Ascending aorta (tissue), 2 donors: ENCODE results near the gene PDLIM4. TPM values are rescaled to one million over a fixed set of nuclear protein-coding genes. Genes with fewer than 3 reads are reported as not detected.

Experiments used
- DNase-seq, 2 donors: peaks; one replicate each; pipeline ENCODE4 v3.0.0-alpha.2; 2019; ENCODE audit warnings: low spot score in 2 of 2
- H3K27ac ChIP-seq, 2 donors: fragments of 200-600 bp; sonication (generic); one replicate each; pipeline ENCODE4 v1.5.1; 2016 to 2017; ENCODE audit warnings: mild to moderate bottlenecking in 1 of 2
- H3K27me3 ChIP-seq: fragments of 200-600 bp; sonication (generic); one replicate; pipeline ENCODE4 v1.5.1; 2017
- H3K36me3 ChIP-seq, 2 donors: fragments of 200-600 bp; sonication (generic); one replicate each; pipeline ENCODE4 v1.5.1; 2016
- H3K4me1 ChIP-seq, 2 donors: fragments of 200-600 bp; sonication (generic); one replicate each; pipeline ENCODE4 v1.5.1; 2016 to 2017; ENCODE audit warnings: mild to moderate bottlenecking in 1 of 2
- H3K4me3 ChIP-seq, 2 donors: fragments of 200-600 bp; sonication (generic); one replicate each; pipeline ENCODE4 v1.5.1; 2016 to 2017; ENCODE audit warnings: mild to moderate bottlenecking in 1 of 2
- H3K9me3 ChIP-seq, 2 donors: fragments of 200-600 bp; sonication (generic); one replicate each; pipeline ENCODE4 v1.5.1; 2016
- CTCF ChIP-seq, 3 experiments: fragments of 200-600 bp in 2 of 3; fragments of 450-650 bp in 1 of 3; sonication (generic) in 2 of 3; IDR thresholded peaks; one replicate each; pipeline ENCODE4 v1.5.1; 2016 to 2019; ENCODE audit warnings: antibody characterized with exemption in 3 of 3, mild to moderate bottlenecking in 1 of 3, moderate library complexity in 1 of 3
- intact Hi-C: fragments of 100-400 bp; cut with DNase I; formaldehyde crosslinking; loops from one replicate; pipeline ENCODE4 v1.15.1; 2023
- total RNA-seq: library from RNA; depleted of rRNA; stranded (reverse); fragments of >200 nt; gene quantifications from one replicate; pipeline ENCODE4 v1.1.0, GENCODE V29; 2016

Gene PDLIM4
- total RNA-seq, 1 donor from 2014 or later, result 49.1 TPM

GRCh38 chr5:132277971-132278853 is 20.7 kb downstream of the PDLIM4 start:
- intact Hi-C loops, result no loop called here
- no peaks in the 10 kb centered on the region for H3K27me3 ChIP-seq
- H3K4me1 ChIP-seq, result no peaks in the 10 kb centered on the region
- no peaks in the 10 kb centered on the region for H3K9me3 ChIP-seq
- H3K4me3 ChIP-seq, result no peak overlapping the region
- DNase-seq, result no peak
- no peak for TF ChIP-seq CTCF (IDR thresholded peaks at IDR 0.05)
- H3K36me3 ChIP-seq, result peaks cover 0 to 3% of the 10 kb centered on the region in 2 donors
- H3K27ac ChIP-seq, result no peak overlapping the region

GRCh38 chr5:132279801-132280200 is 22.3 kb downstream of the PDLIM4 start:
- Histone ChIP-seq H3K9me3 (no peaks in the 10 kb centered on the region), H3K4me1 (no peaks in the 10 kb centered on the region), H3K36me3 (no peaks in the 10 kb centered on the region), H3K27ac (no peak overlapping the region), H3K4me3 (no peak overlapping the region), H3K27me3 (no peaks in the 10 kb centered on the region)
- intact Hi-C loops, result no loop called here
- peak in 1 of 2 donors; percentile 22 for DNase-seq
- TF ChIP-seq CTCF (IDR thresholded peaks at IDR 0.05), result no peak

GRCh38 chr5:132280371-132281240 is 23.1 kb downstream of the PDLIM4 start:
- Histone ChIP-seq H3K36me3 (no peaks in the 10 kb centered on the region), H3K4me3 (no peak overlapping the region), H3K27ac (no peak overlapping the region), H3K4me1 (no peaks in the 10 kb centered on the region), H3K27me3 (no peaks in the 10 kb centered on the region), H3K9me3 (no peaks in the 10 kb centered on the region)
- DNase-seq, result peak in 1 of 2 donors; percentile 46
- intact Hi-C loops, result no loop called here
- no peak for TF ChIP-seq CTCF (IDR thresholded peaks at IDR 0.05)

GRCh38 chr5:132281856-132282614 is 24.5 kb downstream of the PDLIM4 start:
- Histone ChIP-seq H3K4me1 (no peaks in the 10 kb centered on the region), H3K9me3 (no peaks in the 10 kb centered on the region), H3K4me3 (no peak overlapping the region), H3K36me3 (no peaks in the 10 kb centered on the region), H3K27ac (no peak overlapping the region), H3K27me3 (no peaks in the 10 kb centered on the region)
- intact Hi-C loops, result no loop called here
- TF ChIP-seq CTCF (IDR thresholded peaks at IDR 0.05), result no peak
- DNase-seq, result no peak

GRCh38 chr5:132283423-132284043 is 26.0 kb downstream of the PDLIM4 start:
- Histone ChIP-seq H3K27me3 (no peaks in the 10 kb centered on the region), H3K4me1 (no peaks in the 10 kb centered on the region), H3K27ac (no peak overlapping the region), H3K4me3 (no peak overlapping the region), H3K9me3 (no peaks in the 10 kb centered on the region), H3K36me3 (no peaks in the 10 kb centered on the region)
- intact Hi-C loops, result no loop called here
- TF ChIP-seq CTCF (IDR thresholded peaks at IDR 0.05), result peak; percentile 14 to 35 (median 25)
- DNase-seq, result peak in 1 of 2 donors; percentile 70
